Stimulated activated CD4-positive, alpha-beta T cell treated with anti-CD3 and anti-CD28 coated beads, Interleukin-4, amount 100 ng/mL, for 1 hour (primary cell): ENCODE data around the gene BAIAP2.

ENCODE experiments used
- DNase-seq: peaks from one replicate; pipeline ENCODE4 v3.0.0-alpha.2; 2020

The BAIAP2 gene

GRCh38 chr17:81039854-81040758 lies 5.2 kb downstream of the BAIAP2 start:
- DNase-seq: no peak

GRCh38 chr17:81040791-81041337 lies 5.9 kb downstream of the BAIAP2 start:
- DNase-seq: no peak

- DNase-seq: no peak
Measured at GRCh38 chr17:81042606-81043005, 7.7 kb downstream of the BAIAP2 start.

- no peak for DNase-seq
Measured at GRCh38 chr17:81043319-81043724, 8.4 kb downstream of the BAIAP2 start.

GRCh38 chr17:81043725-81044427 lies 8.9 kb downstream of the BAIAP2 start:
- DNase-seq: no peak

GRCh38 chr17:81044428-81044763 lies 9.4 kb downstream of the BAIAP2 start:
- DNase-seq: no peak

- DNase-seq: no peak
Measured at GRCh38 chr17:81044764-81045589, 10.0 kb downstream of the BAIAP2 start.

- no peak for DNase-seq
Measured at GRCh38 chr17:81045590-81046095, 10.7 kb downstream of the BAIAP2 start.

GRCh38 chr17:81046132-81046769 lies 11.3 kb downstream of the BAIAP2 start:
- no peak for DNase-seq

GRCh38 chr17:81046770-81047359 lies 11.9 kb downstream of the BAIAP2 start:
- DNase-seq: no peak

GRCh38 chr17:81048827-81049371 lies 13.9 kb downstream of the BAIAP2 start:
- DNase-seq: no peak

GRCh38 chr17:81049372-81049911 lies 14.5 kb downstream of the BAIAP2 start:
- no peak for DNase-seq

- no peak for DNase-seq
Measured at GRCh38 chr17:81049973-81050551, 15.1 kb downstream of the BAIAP2 start.

- no peak for DNase-seq
Measured at GRCh38 chr17:81050645-81051625, 16.0 kb downstream of the BAIAP2 start.

- DNase-seq: no peak
Measured at GRCh38 chr17:81052199-81052997, 17.4 kb downstream of the BAIAP2 start.

GRCh38 chr17:81053041-81053970 lies 18.4 kb downstream of the BAIAP2 start:
- no peak for DNase-seq

GRCh38 chr17:81054308-81054707 lies 19.4 kb downstream of the BAIAP2 start:
- DNase-seq: no peak
